Hepatocyte (in vitro differentiated cells): ENCODE measurements around the gene SGCA.

Experiments
- CTCF ChIP-seq: fragments of 200-600 bp; sonication (generic); IDR thresholded peaks from 2 replicates; pipeline ENCODE4 v1.5.1; 2016; ENCODE audit warnings: antibody characterized with exemption, mild to moderate bottlenecking; ENCODE audit not compliant: poor library complexity
- EZH2 ChIP-seq: fragments of 200-600 bp; sonication (generic); IDR thresholded peaks from 2 replicates; pipeline ENCODE4 v1.6.1; 2016; ENCODE audit warnings: antibody characterized with exemption, mild to moderate bottlenecking, borderline replicate concordance
- EZH2phosphoT487 ChIP-seq: fragments of 200-600 bp; sonication (generic); IDR thresholded peaks from one replicate; pipeline ENCODE4 v1.6.1; 2018; ENCODE audit warnings: antibody characterized with exemption, mild to moderate bottlenecking, low read depth, moderate library complexity; ENCODE audit not compliant: unreplicated experiment, severe bottlenecking

GRCh38 chr17:50209472-50210239, 43.9 kb downstream of the SGCA start:
- no peak for TF ChIP-seq CTCF
- no peak for TF ChIP-seq EZH2
- TF ChIP-seq EZH2phosphoT487 = no peak
